ENCODE measurements around the gene COL4A5.

Gene COL4A5

DNA sequence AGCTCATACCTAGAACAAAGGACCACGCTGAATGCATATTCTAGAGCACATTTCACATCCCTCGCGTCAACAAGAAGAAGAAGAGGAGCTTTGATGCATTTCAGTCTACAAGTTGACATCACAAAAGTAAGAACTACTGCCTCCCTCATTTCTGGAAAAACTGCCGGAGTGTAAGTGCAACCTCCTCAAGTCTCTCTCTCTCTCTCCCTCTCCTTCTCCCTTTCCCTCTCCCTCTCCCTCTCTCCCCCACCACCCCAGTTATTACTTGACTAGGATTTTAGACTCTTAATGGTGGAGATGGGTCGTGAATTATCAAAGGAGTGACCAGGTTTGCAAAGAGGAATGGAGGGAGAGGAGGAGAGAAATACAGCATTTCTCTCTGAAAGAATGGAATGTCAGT lies 298.1 kb downstream of the COL4A5 start:
- in situ Hi-C loops (cut with MboI; ENCODE audit: low sequenced_read_pairs): no loop called here

- in situ Hi-C loops (cut with MboI; ENCODE audit: low sequenced_read_pairs): no loop called here
Observed at GRCh38 chrX:108740299-108740774, 300.7 kb downstream of the COL4A5 start.

Data from hTERT RPE-1 (cell line).